Measurements from ENCODE around the gene EXOC4. TPM values are rescaled to one million over a fixed set of nuclear protein-coding genes. Genes with fewer than 3 reads are reported as not detected.

EXOC4 gene
- total and polyA plus RNA-seq, 2 donors from 2014 or later = 22.8 to 78.7 TPM

DNA sequence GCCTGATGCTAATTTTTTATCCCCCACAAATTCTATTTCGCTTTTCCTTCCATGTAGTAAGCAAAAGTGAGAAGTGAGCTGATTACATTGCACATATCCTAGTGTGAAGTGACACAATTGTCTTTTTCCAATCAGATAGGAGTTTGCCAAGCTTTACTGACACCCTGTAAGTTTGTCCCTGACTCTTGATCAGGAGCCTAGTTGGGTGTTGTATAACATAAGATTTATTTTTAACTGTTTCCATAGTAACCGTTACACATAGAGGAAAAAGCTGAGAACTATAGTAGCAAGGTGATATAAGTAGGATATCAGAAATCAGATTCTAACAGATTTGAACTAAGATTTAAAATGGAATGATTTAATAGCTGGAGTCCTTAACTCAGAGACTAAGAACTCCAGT lies 31.2 kb downstream of the EXOC4 start:
- intact Hi-C loops (cut with DNase I) = no loop called here
- FAIRE-seq (no peak), DNase-seq (no peak)
- TF ChIP-seq, protein P1, sequence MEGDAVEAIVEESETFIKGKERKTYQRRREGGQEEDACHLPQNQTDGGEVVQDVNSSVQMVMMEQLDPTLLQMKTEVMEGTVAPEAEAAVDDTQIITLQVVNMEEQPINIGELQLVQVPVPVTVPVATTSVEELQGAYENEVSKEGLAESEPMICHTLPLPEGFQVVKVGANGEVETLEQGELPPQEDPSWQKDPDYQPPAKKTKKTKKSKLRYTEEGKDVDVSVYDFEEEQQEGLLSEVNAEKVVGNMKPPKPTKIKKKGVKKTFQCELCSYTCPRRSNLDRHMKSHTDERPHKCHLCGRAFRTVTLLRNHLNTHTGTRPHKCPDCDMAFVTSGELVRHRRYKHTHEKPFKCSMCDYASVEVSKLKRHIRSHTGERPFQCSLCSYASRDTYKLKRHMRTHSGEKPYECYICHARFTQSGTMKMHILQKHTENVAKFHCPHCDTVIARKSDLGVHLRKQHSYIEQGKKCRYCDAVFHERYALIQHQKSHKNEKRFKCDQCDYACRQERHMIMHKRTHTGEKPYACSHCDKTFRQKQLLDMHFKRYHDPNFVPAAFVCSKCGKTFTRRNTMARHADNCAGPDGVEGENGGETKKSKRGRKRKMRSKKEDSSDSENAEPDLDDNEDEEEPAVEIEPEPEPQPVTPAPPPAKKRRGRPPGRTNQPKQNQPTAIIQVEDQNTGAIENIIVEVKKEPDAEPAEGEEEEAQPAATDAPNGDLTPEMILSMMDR (IDR thresholded peaks at IDR 0.05; ENCODE audit: borderline replicate concordance, extremely low read depth, insufficient read depth) = no peak
- no peaks in the 10 kb centered on the region for H3K27me3 ChIP-seq (ENCODE audit: control insufficient read depth, insufficient read depth, low read length)
- H3K27ac ChIP-seq (ENCODE audit: low read depth in 2 of 2, low read length in 2 of 2) = no peak overlapping the region
- H3K9ac ChIP-seq (ENCODE audit: low read length in 3 of 3) = no peak overlapping the region
- no peaks in the 10 kb centered on the region for H3K4me1 ChIP-seq (ENCODE audit: control insufficient read depth in 2 of 3, insufficient read depth in 2 of 3, low read depth in 1 of 3, low read length in 3 of 3)
- H3K4me3 ChIP-seq (ENCODE audit: low read length in 3 of 3) = no peak overlapping the region
- peaks cover 0 to 5% (median 2%) of the 10 kb centered on the region in 3 donors for H3K36me3 ChIP-seq (ENCODE audit: control insufficient read depth in 2 of 3, insufficient read depth in 3 of 3, low read length in 3 of 3)
- no peaks in the 10 kb centered on the region for H3K9me3 ChIP-seq (ENCODE audit: control insufficient read depth in 2 of 3, insufficient read depth in 1 of 3, low read length in 3 of 3)

DNA sequence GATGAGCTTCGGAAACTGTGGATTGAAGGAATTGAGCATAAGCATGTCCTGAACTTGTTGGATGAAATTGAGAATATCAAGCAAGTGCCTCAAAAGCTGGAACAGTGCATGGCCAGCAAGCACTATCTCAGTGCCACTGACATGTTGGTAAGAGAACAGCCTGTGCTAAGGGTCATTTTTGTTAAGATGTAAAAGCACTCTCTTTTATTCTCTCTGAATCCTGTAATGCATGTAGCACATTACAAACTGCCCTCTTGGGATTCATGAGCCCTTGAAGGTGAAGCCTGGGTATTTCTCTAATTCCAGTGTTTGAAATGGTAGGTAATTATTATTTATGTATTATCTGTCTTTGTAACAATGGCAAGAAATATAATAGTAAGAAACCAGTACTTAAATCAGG lies 36.1 kb downstream of the EXOC4 start:
- no peak overlapping the region for H3K9ac ChIP-seq (ENCODE audit: low read length in 3 of 3)
- H3K27me3 ChIP-seq (ENCODE audit: control insufficient read depth, insufficient read depth, low read length) = no peaks in the 10 kb centered on the region
- no peak for FAIRE-seq
- H3K9me3 ChIP-seq (ENCODE audit: control insufficient read depth in 2 of 3, insufficient read depth in 1 of 3, low read length in 3 of 3) = no peaks in the 10 kb centered on the region
- no peaks in the 10 kb centered on the region for H3K4me1 ChIP-seq (ENCODE audit: control insufficient read depth in 2 of 3, insufficient read depth in 2 of 3, low read depth in 1 of 3, low read length in 3 of 3)
- no peak for DNase-seq
- H3K36me3 ChIP-seq (ENCODE audit: control insufficient read depth in 2 of 3, insufficient read depth in 3 of 3, low read length in 3 of 3) = peaks cover 2 to 16% (median 4%) of the 10 kb centered on the region in 3 donors
- no peak overlapping the region for H3K4me3 ChIP-seq (ENCODE audit: low read length in 3 of 3)
- H3K27ac ChIP-seq (ENCODE audit: low read depth in 2 of 2, low read length in 2 of 2) = no peak overlapping the region
- TF ChIP-seq, protein P1 (IDR thresholded peaks at IDR 0.05; ENCODE audit: borderline replicate concordance, extremely low read depth, insufficient read depth) = no peak
- intact Hi-C loops (cut with DNase I) = no loop called here

DNA sequence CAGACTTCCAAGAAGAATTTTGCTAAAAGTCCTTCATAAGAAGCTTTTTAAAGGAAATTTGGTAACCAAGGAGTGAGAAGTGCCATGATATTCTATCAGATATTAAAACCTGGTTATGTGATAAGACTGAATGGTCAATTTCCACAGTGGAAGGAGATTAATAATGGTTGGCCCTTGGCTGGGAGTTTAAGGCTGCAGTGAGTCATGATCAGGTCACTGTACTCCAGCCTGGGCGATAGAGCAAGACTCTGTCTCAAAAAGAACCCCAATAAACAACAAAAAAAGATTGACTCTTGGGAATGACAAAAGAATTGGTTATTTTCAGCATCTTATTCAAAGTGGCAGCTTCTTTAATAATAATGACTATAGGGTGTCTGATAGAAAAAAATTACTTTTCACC lies 37.2 kb downstream of the EXOC4 start:
- no peak for FAIRE-seq
- TF ChIP-seq, protein P1 (IDR thresholded peaks at IDR 0.05; ENCODE audit: borderline replicate concordance, extremely low read depth, insufficient read depth) = no peak
- Histone ChIP-seq H3K36me3 (ENCODE audit: control insufficient read depth in 2 of 3, insufficient read depth in 3 of 3, low read length in 3 of 3) (peaks cover 2 to 16% (median 4%) of the 10 kb centered on the region in 3 donors), H3K4me3 (ENCODE audit: low read length in 3 of 3) (no peak overlapping the region), H3K9me3 (ENCODE audit: control insufficient read depth in 2 of 3, insufficient read depth in 1 of 3, low read length in 3 of 3) (no peaks in the 10 kb centered on the region), H3K4me1 (ENCODE audit: control insufficient read depth in 2 of 3, insufficient read depth in 2 of 3, low read depth in 1 of 3, low read length in 3 of 3) (no peaks in the 10 kb centered on the region), H3K9ac (ENCODE audit: low read length in 3 of 3) (no peak overlapping the region), H3K27me3 (ENCODE audit: control insufficient read depth, insufficient read depth, low read length) (no peaks in the 10 kb centered on the region), H3K27ac (ENCODE audit: low read depth in 2 of 2, low read length in 2 of 2) (no peak overlapping the region)
- DNase-seq = no peak
- intact Hi-C loops (cut with DNase I) = no loop called here

Measured in kidney (tissue), 14 donors.